IPS-18c (cell line): ENCODE measurements around the gene CORO7.
"Not testable (repeated sequence)": the region's sequence is repeated elsewhere in the genome, so short reads cannot be mapped to it uniquely, and the experiment has no call there.

Experiments
- H3K4me3 ChIP-seq: 2 replicates; pipeline ENCODE4 v1.7.0; 2013; ENCODE audit warnings: low read depth, mild to moderate bottlenecking, low read length, moderate library complexity; ENCODE audit not compliant: insufficient read depth
- H3K9me3 ChIP-seq: one replicate; pipeline ENCODE4 v1.6.1; 2013; ENCODE audit warnings: mild to moderate bottlenecking, low read length, moderate library complexity; ENCODE audit not compliant: control insufficient read depth, insufficient read depth

Gene CORO7

DNA sequence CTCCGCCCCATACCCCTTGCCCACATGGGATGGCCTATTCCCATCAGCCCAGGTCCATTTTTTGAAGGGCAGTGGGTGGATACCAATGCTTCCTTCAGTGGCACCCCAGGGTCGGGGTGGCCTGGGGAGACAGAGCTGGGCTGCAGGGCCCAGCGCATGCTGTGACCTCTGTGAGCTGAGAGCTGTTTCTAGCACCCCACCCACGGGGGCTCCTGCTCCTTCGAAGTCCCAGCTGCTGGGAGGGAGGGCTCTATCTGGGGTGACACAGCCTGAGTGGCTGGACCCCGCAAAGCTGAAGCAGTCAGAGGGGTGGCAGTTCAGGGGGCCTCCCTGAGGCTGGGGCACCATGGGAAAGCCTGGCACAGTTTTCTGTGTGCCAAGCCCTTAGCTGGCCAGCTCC, 76.0 kb downstream of the CORO7 start:
- Histone ChIP-seq H3K4me3 (no peak overlapping the region), H3K9me3 (peaks cover 4% of the 10 kb centered on the region)

DNA sequence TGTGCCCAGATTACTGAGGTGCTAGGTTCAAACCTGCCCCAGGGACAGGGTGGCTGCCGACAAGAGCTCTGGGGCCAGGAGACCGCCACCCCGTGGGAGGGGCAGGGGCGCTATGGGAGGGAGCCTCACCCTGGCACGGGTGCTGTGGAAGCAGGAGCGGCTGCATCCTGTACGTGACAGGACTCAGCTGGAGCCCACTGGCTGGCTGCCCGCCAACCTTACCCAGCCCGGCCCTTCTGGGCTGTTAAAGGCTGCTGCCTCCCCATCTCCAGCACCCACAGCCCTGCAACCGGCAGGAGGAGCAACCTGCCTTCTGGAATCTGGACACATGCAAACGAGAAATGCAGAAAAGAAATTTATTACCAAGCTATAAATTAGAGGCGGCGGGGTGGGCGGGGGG, 76.5 kb downstream of the CORO7 start:
- Histone ChIP-seq H3K9me3 (peaks cover 4% of the 10 kb centered on the region), H3K4me3 (no peak overlapping the region)

DNA sequence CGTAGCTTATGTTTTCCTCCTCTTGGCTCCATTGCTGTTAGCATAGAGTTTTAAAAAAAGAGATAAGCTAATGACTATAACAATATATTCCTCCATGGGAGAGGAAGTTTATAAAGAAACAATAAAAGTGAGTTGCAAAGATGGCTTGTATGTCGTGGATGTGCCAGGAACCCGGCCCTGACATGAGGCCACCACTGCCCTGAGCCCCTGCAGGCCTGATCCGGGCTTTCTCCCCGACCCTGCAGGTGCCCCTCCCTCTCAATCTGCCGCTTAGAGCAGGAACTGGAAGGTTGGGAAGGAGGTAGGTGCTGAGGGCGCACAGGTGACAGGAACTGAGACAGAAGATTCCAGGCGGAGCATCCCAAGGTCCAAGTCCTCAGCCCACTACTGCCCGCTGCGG, 76.9 kb downstream of the CORO7 start:
- H3K9me3 ChIP-seq = peaks cover 4% of the 10 kb centered on the region
- H3K4me3 ChIP-seq = no peak overlapping the region

DNA sequence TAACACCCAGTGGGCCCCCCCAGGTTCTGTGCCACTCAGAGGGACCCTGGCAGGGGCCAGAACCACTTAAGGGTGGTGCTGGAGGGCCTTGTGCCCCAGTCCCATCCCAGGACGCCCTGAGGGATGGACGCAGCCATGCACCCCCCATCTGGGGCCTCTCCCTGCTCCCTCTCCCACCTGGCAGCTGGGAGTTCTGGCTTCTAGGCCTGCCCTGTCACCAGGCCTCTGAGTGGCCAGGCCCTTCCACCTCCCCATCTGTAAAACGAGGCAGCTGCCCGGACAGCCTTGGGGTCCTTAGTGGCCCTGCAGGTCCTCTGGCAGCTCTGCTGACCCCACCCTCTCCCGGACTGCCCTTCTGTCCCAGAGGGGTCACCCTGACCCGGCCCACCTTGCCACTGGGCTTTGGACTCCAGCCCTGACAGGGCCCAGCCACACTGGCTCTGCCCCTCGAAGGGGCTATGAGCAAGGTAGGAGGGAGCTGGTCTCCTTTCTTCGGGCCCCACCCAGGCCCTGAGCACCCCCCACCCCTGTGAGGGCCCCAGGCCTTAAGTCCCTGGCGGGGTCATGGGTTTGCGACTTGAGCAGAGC, 77.6 kb downstream of the CORO7 start:
- H3K9me3 ChIP-seq = no peaks in the 10 kb centered on the region

DNA sequence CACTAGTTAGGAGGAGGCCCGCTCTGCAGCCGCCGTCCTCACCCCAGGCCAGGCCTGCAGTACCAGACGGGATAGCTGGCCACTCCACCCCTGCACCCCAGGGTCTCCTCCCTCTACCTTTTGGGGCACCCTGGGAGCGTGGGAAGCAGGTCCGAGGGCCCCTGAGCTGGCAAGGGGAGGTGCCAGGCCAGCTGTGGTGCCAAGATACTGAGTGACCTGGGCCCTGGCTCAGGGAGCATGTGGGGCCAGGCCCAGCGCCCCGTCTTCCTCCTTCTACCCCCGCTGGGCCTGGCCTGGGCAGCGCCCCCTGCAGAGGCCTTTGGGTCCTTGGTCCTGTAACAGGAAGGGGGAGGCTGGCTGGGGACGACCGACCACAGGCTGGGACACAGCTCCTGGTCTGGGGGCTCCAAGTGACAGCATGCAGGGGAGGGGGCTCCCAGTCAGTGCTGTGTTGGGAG, 78.2 kb downstream of the CORO7 start:
- H3K9me3 ChIP-seq = no peaks in the 10 kb centered on the region
- H3K4me3 ChIP-seq = no peak overlapping the region

More for the DNA sequence above, 77.6 kb downstream of the CORO7 start:
- H3K4me3 ChIP-seq = no peak overlapping the region

DNA sequence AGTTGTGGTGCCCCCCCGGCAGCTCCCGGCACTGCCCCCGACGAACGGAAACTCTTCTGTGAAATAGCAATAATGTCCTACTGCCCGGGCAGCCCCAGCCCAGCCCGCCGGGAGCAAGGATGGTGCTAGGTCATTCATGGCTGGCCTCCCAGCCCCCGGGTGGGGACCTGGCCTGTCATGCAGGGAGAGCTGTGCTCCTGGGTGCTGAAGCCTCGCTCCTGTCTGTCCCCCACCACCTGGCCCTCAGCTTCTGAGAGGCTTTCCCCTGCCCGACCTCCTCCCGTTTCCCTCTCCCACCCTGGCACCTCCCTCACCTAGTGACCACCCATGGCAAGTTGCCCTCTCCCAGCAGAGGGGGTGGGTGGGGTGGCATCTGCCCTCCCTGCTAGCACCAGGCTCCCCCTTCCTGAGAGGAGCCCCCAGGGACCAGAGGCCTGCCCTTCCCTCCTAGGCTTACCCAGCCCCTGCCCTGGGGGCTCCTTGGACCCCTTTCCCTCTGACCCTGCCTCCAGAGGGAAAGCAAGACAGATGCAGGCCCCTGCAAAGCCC, 78.8 kb downstream of the CORO7 start:
- H3K4me3 ChIP-seq = no peak overlapping the region
- no peaks in the 10 kb centered on the region for H3K9me3 ChIP-seq

DNA sequence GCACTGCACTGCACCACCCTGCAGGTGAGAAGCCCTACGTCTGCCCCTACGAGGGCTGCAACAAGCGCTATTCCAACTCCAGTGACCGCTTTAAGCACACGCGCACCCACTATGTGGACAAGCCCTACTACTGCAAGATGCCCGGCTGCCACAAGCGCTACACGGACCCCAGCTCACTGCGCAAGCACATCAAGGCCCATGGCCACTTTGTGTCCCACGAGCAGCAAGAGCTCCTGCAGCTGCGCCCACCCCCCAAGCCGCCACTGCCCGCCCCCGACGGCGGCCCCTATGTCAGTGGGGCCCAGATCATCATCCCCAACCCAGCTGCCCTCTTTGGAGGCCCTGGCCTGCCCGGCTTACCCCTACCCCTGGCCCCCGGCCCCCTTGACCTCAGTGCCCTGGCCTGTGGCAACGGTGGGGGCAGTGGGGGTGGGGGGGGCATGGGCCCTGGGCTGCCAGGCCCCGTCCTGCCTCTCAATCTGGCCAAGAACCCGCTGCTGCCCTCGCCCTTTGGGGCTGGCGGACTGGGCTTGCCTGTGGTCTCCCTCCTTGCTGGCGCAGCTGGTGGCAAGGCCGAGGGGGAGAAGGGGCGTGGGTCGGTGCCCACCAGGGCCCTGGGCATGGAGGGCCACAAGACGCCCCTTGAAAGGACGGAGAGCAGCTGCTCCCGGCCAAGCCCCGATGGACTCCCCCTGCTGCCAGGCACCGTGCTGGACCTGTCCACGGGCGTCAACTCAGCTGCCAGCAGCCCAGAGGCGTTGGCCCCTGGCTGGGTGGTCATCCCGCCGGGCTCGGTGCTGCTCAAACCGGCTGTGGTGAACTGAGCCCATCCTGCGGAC, 79.5 kb downstream of the CORO7 start:
- no peak overlapping the region for H3K4me3 ChIP-seq

DNA sequence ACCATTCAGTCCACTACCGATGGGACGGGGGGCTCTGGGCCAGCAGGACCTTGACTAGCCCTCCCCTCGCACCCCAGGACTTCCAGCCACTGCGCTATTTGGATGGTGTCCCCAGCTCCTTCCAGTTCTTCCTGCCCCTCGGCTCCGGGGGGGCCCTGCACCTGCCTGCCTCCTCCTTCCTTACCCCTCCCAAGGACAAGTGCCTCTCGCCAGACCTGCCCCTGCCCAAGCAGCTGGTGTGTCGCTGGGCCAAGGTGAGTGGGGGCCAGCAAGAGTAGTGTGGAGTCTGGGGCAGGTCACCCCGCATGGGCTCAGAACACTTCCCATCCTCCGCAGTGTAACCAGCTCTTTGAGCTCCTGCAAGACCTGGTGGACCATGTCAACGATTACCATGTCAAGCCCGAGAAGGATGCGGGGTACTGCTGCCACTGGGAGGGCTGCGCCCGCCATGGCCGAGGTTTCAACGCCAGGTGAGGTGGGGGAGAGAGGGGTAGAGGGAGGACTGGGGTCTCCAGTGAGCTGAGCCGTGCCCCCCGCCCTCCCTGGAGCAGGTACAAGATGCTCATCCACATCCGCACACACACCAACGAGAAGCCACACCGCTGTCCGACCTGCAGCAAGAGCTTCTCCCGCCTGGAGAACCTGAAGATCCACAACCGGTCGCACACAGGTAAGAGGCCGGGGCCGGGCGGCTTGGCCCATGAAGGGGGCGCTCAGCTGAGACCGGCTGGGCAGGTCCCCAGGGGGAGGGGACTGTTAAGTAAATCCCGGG, 81.5 kb downstream of the CORO7 start:
- Histone ChIP-seq H3K9me3 (no peaks in the 10 kb centered on the region), H3K4me3 (no peak overlapping the region)

More for the DNA sequence above, 79.5 kb downstream of the CORO7 start:
- H3K9me3 ChIP-seq = no peaks in the 10 kb centered on the region

DNA sequence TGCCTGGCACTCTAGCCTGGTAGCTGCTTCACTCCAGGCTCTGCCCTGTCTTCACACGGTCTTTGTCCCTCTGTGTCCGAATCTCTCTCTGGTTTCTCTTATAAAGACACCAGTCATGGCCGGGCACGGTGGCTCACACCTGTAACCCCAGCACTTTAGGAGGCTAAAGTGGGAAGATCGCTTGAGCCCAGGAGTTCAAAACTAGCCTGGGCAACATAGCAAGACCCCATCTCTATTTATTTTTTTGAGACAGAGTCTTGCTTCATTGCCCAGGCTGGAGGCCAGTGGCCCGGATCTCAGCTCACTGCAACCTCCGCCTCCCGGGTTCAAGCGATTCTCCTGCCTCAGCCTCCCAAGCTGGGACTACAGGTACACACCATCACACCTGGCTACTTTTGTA, 82.7 kb downstream of the CORO7 start:
- not testable (repeated sequence) for H3K9me3 ChIP-seq

DNA sequence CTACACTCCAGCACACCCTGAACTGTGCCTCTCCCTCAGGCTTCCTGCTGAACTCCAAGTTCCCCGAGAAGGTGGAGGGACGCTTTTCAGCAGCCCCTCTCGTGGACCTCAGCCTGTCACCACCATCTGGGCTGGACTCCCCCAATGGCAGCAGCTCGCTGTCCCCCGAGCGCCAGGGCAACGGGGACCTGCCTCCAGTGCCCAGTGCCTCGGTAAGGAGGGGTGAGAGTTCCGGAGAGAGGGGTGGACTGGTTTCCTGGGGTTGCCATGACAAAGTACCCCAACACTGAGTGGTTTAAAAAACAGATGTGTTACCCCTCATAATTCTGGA, 83.1 kb downstream of the CORO7 start:
- no peak overlapping the region for H3K4me3 ChIP-seq
- no peaks in the 10 kb centered on the region for H3K9me3 ChIP-seq

More for the DNA sequence above, 82.7 kb downstream of the CORO7 start:
- H3K4me3 ChIP-seq = not testable (repeated sequence)

DNA sequence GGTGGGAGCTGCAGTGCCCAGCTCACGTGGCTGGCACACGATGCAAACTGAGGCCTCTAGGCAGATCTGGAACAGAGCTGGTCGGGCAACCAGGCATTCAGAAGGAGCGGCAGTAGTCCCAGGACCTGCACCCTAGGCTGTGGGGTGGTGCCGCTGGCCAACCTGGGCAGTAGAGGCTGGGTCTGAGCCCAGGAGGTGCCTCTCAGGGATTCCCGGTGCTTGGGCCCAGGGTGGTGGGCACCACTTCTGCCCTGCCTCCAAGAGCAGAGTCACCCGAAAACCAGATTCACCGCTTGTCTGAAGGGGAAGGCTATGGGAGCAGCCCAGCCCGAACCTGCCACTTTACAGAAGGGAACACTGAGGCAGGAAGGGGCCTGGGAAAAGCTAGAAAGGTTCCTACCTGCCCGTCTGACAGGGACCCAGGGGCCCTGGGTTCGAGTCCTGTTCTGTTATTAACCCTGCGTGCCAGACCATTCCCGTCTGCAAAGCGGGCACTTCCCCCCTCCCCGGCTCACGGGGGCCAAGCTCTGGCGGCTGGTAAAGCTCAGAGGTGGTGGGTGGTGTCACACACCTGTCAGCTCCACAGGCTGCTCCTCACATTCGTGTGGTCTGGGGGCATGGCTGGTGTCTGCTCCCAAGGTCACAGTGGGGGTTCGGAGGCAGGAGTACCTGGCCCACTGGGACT, 83.6 kb downstream of the CORO7 start:
- H3K9me3 ChIP-seq = no peaks in the 10 kb centered on the region
- no peak overlapping the region for H3K4me3 ChIP-seq

DNA sequence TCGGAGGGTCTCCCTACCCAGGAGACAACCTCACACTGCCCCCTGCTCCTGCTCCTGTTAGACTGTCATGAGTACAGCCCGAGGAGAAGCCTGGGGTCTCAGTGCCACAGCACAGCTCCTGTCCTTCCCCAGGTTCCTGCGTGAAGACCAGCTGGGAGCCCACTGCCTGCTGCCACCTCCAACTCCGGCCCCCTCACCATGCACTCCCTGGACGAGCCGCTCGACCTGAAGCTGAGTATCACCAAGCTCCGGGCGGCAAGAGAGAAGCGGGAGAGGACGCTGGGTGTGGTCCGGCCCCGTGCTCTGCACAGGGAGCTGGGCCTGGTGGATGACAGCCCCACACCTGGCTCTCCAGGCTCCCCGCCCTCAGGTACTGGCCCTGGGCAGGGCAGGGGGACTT, 84.3 kb downstream of the CORO7 start:
- no peaks in the 10 kb centered on the region for H3K9me3 ChIP-seq
- H3K4me3 ChIP-seq = no peak overlapping the region

DNA sequence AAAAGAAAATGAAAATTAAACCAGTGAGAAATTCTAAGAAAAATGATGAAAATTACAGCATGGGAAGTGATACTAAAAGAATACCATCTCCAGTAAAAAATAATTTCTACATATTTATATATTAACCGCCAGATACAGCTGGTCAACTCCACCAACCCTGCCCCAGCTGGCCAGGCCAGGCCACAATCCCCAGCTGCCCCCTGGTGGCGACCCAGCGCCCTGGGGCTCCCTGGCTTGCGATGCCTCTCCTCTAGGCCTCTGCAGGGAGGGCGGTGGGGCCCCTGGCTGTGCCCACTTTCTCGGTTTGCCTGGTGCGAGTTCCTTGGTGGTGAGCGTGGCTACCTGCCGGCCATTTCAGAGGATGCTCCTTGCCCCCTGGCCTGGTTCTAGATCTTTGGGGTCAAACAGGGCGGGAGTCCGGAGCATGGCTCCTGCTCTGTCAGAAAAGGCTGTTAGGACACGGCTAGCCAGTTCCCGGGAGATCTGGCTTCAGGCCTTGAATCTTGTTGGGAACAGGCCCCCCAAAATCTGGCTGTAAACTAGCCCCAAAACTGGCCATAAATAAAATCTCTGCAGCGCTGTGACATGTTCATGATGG, 86.0 kb downstream of the CORO7 start:
- no peaks in the 10 kb centered on the region for H3K9me3 ChIP-seq
- no peak overlapping the region for H3K4me3 ChIP-seq

DNA sequence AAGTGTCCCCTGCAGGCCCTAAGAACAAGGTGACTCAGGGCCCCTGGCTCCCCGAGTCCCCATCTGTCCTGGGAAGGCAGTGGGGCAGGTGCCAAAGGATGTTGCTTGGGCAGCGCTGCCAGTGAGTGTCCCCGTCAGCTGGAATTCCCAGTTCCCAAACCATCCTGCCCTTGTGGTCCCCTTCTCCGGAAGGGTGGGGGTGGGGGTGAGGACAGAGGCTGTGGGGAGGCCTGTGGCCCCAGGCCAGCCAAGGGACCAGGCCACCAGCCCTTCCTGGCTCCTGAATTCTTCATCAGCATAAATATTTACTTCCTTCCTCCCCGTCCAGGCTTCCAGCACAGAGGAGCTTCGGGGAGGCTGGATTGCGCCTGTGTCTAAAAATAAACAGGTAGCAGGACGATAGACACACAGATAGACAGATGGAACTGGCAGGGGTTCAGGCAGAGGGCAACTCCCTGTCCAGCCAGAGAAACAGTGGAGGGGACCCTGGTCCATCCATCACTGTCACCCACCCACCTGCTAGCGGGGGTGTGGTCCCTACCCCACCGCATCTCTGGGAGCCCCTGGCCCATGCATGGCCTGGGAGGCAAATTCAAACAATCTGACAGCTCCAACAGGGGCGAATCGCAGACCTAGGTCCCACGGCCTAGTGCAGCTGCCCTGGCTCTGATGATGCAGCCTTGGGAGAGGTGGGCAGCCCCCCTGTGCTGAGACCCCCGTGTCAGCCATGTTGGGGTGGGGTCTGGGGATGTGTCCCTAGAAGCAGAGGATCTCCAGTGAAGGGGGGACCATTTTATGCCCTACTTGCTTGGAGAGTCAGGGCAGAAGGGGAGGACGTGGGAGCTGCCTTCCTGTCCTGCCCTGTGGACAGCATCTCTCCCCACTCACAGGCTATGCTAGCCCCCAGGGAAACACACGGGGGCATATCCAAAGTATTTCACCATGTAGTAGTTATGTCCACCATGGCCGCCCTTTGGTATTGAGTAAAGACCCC, 87.3 kb downstream of the CORO7 start:
- no peak overlapping the region; the same call in 1 of the 2 replicates for H3K4me3 ChIP-seq
- no peaks in the 10 kb centered on the region for H3K9me3 ChIP-seq

DNA sequence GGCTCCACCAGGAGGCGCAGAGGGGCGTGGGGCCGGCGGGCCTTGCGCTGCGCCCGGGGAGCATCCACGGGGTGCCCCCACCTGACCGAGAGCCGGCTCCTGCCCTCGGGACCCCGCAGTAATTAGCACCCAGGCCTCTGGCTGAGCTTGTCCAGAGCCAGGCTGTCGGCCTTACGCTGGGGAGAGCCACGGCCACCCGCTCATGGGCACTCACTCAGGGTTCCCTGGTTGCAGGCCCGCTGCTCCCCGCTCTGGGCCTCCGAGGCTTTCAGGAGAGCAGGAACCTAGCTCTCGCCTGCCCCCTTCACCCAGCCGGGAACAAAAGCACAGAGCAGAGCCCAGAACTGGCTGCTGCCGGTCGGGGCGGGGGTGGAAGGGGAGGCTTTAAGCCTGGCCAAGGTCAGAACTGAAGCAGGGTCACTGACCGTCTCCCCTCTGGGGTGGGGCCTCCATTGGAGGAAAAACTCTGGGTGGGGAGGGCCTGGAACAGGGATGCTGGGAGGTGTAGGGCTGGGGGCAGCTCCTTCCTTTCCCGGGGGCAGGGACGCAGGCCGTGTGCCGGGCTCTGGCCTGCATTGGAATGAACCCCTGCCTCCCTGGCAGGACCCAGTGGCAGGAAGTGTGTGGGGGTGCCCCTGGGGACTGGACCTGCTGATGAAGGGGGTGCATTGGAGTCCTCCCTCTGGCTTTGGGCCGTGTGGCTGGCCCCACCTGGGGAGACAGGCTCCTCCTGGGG, 88.2 kb downstream of the CORO7 start:
- H3K9me3 ChIP-seq = no peaks in the 10 kb centered on the region
- H3K4me3 ChIP-seq = peak overlapping the region; percentile 43
